Endometrial microvascular endothelial cells (primary cell): Measurements from ENCODE around the gene DCAF11. TPM values are rescaled to one million over a fixed set of nuclear protein-coding genes. Genes with fewer than 3 reads are reported as not detected.

Experiments
- in situ Hi-C: cut with HindIII; loops from 2 replicates; pipeline ENCODE4 v1.10.0; 2017; ENCODE audit warnings: low sequenced_read_pairs, low pct_unique_long_range_greater_than_20kb; ENCODE audit errors: inconsistent ontology term
- total RNA-seq: library from RNA; depleted of rRNA; stranded (reverse); fragments of >200 nt; gene quantifications from one replicate; pipeline ENCODE4 v1.2.3, GENCODE V29; 2015; ENCODE audit errors: inconsistent ontology term

DCAF11 gene
- total RNA-seq, 1 donor from 2014 or later = 52.4 TPM

DNA sequence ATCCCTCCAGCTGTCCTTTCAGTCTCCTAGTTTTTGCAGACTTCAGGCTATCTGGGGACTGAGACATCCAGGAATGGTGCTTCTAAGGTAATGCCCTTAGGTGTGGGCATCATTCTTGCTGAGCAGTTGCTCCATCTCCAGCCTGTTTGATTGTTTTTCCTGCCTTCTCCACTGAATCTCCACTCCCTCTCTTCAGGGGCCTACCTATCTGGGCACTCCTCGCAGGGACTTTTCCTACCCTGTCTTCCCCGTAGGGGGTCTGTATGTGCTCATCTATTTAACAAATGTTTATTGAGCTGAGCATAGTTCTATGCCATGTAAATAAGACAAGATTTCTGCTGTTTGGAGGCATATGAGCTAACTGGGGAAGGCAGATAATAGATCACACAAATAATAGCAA lies 18.4 kb downstream of the DCAF11 start:
- in situ Hi-C loops = no loop called here

- in situ Hi-C loops = no loop called here
Measured at GRCh38 chr14:24133735-24134134, 19.2 kb downstream of the DCAF11 start.

GRCh38 chr14:24135584-24135833 lies 20.9 kb downstream of the DCAF11 start:
- in situ Hi-C loops = no loop called here

GRCh38 chr14:24135834-24136683 lies 21.5 kb downstream of the DCAF11 start, which contains the start of gene PSME1:
PSME1 (plus strand) TSS chr14:24136194; CDS start chr14:24136263, 69 bp downstream.
- in situ Hi-C loops = no loop called here

- in situ Hi-C loops = no loop called here
Measured at GRCh38 chr14:24136684-24137528, 22.3 kb downstream of the DCAF11 start.

DNA sequence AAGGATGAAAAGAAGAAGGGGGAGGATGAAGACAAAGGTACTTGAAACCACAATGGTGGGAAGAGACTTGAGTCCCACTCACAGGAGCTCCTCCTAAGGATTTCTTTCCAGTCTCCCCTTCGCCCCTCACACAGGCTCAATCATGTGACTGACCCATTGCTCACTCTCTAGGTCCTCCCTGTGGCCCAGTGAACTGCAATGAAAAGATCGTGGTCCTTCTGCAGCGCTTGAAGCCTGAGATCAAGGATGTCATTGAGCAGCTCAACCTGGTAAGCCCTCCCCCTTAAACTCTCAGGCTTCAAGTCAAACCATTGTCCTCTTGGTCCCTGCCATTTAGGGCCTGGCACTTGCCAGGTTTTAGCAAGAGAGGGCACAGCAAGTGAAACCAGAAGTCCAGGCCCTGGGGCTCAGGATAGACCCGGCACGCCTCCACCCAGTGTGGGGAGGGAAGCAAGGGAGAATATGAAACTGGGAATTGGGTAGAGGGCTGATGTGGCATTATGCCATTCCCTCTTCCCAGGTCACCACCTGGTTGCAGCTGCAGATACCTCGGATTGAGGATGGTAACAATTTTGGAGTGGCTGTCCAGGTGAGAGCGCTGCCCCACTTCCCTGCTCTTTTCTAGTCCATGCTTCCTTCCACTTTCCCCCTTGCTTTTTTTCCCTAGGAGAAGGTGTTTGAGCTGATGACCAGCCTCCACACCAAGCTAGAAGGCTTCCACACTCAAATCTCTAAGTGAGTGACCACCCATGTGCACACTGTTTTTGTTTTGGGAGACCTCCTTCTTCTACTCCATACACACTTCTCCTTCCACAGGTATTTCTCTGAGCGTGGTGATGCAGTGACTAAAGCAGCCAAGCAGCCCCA lies 23.2 kb downstream of the DCAF11 start:
- in situ Hi-C loops = no loop called here

DNA sequence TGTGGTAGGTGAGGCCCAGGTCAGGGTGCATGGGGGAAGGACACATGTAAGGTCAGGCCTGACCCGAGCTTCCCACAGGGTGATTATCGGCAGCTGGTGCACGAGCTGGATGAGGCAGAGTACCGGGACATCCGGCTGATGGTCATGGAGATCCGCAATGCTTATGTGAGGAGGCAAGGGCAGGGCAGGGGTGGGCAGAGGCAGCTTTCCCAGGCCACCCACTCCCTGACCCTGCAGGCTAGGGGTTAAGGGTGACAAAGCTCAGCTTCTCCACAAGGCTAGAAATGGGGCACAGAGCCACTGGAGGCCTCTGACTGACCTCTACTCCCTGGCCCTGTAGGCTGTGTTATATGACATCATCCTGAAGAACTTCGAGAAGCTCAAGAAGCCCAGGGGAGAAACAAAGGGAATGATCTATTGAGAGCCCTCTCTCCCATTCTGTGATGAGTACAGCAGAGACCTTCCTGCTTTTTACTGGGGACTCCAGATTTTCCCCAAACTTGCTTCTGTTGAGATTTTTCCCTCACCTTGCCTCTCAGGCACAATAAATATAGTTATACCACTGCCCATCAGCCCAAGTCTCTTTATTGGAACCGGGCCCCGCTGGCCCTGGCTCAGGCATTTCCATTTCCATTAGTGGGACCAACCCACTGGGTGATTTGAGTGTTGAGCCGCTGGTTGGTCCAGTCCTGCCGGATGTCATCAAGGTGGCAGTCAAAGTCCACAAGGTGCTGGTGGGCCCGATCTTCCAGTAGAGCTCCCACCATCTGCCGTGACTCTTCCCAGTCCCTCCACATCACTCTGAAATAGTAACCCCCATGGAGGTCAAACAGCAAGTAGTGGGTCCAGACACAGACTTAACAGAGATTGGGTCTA lies 24.1 kb downstream of the DCAF11 start:
- in situ Hi-C loops = no loop called here

GRCh38 chr14:24139272-24139934 lies 24.8 kb downstream of the DCAF11 start:
- in situ Hi-C loops = no loop called here

DNA sequence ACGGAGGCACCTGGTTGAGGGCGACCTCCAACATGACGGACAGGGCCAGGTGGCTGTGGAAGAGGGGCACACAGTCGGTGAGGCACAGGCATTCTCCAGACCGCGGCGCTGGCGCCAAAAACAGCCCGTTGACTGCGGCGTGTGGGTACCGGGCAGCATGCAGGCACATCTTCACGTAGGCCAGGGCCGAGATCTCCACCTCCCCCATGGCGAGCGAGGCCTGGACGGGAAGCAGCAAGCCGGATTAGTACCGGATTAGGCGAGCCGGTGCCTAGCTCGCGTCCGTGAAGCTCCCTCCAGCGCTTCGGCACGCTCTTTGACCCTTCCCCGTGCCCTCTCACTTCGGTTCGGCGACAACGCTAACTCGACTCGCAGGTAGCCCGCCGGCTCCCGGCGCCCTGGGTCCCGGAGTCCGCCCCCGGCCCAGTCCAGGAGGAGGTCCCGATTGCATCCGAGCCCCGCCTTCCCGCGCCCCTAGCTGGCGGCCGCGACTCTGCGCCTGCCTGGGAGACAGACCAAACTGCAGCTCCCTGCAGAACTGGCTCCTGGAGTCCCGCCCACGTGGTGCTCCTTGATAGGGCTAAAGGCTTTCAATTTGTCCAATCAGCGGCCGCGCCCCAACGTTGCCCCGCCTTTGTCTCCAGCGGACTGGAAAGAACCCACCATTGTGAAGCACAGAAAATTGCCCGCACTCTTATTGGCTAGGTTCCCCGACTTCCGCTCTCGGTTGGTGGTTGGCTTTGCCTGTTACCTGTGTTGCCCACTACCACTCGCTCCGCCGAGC lies 26.7 kb downstream of the DCAF11 start, which contains the start of gene EMC9:
Gene EMC9 (minus strand): TSS at position 495 of the 784 bp plus-strand sequence. CDS start 287 bp downstream, at position 208.
- in situ Hi-C loops = no loop called here

- in situ Hi-C loops = no loop called here
Measured at GRCh38 chr14:24143511-24143910, 28.9 kb downstream of the DCAF11 start.

GRCh38 chr14:24144451-24144850 lies 29.9 kb downstream of the DCAF11 start:
- in situ Hi-C loops = no loop called here

DNA sequence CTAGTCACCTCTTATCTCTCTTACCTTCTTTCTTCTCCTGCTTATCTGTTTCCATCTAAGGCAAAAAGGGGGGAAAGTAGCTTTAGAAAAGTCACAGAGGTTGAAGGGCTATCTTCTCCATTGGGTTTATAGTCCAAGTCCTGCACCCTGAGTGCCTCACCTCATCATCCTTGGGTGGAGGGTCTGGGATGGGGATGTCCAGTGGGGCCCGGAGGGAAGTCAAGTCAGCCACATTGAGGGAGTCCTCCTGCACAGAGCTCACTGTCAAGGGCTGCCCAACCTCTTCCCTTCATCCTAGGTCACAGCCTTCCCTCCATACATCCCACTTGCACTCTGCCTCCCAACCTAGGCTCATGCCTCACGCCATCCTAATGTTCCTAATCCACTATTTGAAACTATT lies 30.6 kb downstream of the DCAF11 start:
- in situ Hi-C loops = no loop called here

- in situ Hi-C loops = no loop called here
Measured at GRCh38 chr14:24145690-24146452, 31.3 kb downstream of the DCAF11 start.

DNA sequence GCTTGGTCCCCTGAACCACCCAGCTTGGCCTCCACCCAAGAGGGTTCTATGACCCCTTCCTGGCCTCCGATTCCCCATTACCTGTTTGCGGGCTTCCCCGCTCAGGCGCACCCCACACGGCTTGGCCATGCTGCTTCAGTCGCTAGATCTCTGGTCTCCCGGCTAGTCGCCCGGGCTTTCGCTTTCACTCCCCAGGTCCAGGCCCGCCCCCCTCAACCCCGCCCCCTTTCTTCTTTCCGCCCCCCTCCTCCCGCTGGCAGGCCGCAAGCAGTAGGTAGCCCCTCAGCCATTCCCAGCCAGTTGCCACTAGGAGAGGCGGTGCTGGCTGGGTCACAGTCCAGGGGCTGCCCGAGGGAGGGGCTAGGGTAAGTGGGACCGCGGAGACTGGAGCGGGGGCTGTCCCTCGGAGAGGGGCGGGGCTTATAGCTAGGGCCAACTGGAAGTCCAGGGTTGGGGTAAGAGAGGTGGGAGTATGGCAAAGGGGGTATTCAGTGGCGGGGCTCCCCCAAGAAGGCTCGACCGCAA lies 31.9 kb downstream of the DCAF11 start, which contains the start of gene PSME2:
Gene PSME2 (minus strand): TSS at position 158 of the 525 bp plus-strand sequence. CDS start 29 bp downstream, at position 129.
- in situ Hi-C loops = no loop called here

GRCh38 chr14:24146978-24147760 lies 32.6 kb downstream of the DCAF11 start, which contains the start of gene RNF31:
RNF31 (plus strand) TSS chr14:24147498; CDS start chr14:24147699, 201 bp downstream.
- in situ Hi-C loops = no loop called here
